Prostate gland (tissue), 2 donors: ENCODE results near the gene IQGAP1. TPM values are rescaled to one million over a fixed set of nuclear protein-coding genes. Genes with fewer than 3 reads are reported as not detected.
A peak's percentile ranks its signal among the peaks of the same experiment; 100 is the strongest.

Experiments used
- DNase-seq: peaks from one replicate; pipeline ENCODE4 v3.0.0-alpha.2; 2019; ENCODE audit warnings: low spot score
- H3K27ac ChIP-seq, 2 donors: fragments of 200-600 bp; sonication (generic); 2 replicates each; pipeline ENCODE4 v1.5.1; 2017 to 2019
- H3K27me3 ChIP-seq: fragments of 200-600 bp; sonication (generic); replicated peaks from 2 replicates; pipeline ENCODE4 v1.5.1; 2019; ENCODE audit not compliant: insufficient read depth
- H3K36me3 ChIP-seq, 2 donors: fragments of 200-600 bp; sonication (generic); 1 replicate in 1 of 2; 2 replicates in 1 of 2; pipeline versions ENCODE4 v1.5.1 to v1.8.1; 2017 to 2019
- H3K4me1 ChIP-seq: fragments of 200-600 bp; sonication (generic); replicated peaks from 2 replicates; pipeline ENCODE4 v1.5.1; 2019
- H3K4me3 ChIP-seq, 2 donors: fragments of 200-600 bp; sonication (generic); 2 replicates each; pipeline ENCODE4 v1.5.1; 2017 to 2019
- H3K9me3 ChIP-seq: fragments of 200-600 bp; sonication (generic); 2 replicates; pipeline ENCODE4 v1.5.1; 2017
- POLR2A ChIP-seq: fragments of 450-650 bp; IDR thresholded peaks from one replicate; pipeline ENCODE4 v1.6.1; 2016; ENCODE audit warnings: antibody characterized with exemption, mild to moderate bottlenecking
- POLR2AphosphoS5 ChIP-seq: sonication (generic); formaldehyde crosslinking; IDR thresholded peaks from one replicate; pipeline ENCODE4 v1.6.1; 2017; ENCODE audit warnings: antibody characterized with exemption
- WGBS: methylation state at CpG from one replicate; pipeline ENCODE4 v1.1.5; 2018; 5-methylcytosine and 5-hydroxymethylcytosine counted together
- intact Hi-C: fragments of 100-400 bp; cut with DNase I; formaldehyde crosslinking; loops from one replicate; pipeline ENCODE4 v1.14.2; 2022
- total RNA-seq, 2 donors: library from RNA; depleted of rRNA; stranded (reverse); fragments of >200 nt; gene quantifications; one replicate each; pipeline ENCODE4 v1.1.0, GENCODE V29; 2016
- TF ChIP-seq, protein P1 (sequence below), 4 experiments: fragments of 200-600 bp in 2 of 4; fragments of 450-650 bp in 2 of 4; sonication (generic) in 2 of 4; IDR thresholded peaks; 1 replicate in 3 of 4; 2 replicates in 1 of 4; pipeline ENCODE4 v1.5.1; 2016 to 2019; ENCODE audit warnings: antibody characterized with exemption in 4 of 4, mild to moderate bottlenecking in 2 of 4, moderate library complexity in 2 of 4

IQGAP1 gene
- total RNA-seq, 2 donors from 2014 or later, result 131 to 155 TPM

DNA sequence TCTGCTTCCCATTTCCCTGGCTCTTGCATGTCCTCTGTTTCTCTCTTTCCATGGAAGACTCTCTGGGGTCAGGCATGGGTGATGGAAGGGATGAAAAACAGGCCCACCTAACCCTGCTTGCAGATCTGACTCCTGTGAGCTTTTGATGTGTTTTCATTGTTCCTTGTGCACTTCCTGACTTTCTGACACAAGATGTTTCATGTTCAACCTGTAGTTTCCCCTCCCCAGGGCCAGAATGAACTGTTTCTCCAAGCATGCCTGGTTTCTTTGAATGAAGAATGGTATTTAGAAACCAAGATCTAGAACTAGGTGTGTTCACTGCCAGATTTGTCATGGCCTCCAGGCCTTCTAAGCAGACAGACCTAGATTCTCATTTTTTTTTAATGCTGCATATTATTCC, 105.6 kb downstream of the IQGAP1 start:
- Histone ChIP-seq H3K4me3 (no peak overlapping the region), H3K27ac (no peak overlapping the region), H3K9me3 (no peaks in the 10 kb centered on the region), H3K4me1 (peaks cover 6% of the 10 kb centered on the region), H3K36me3 (peaks cover 0 to 16% of the 10 kb centered on the region in 2 donors), H3K27me3 (no peaks in the 10 kb centered on the region)
- DNase-seq, result no peak
- intact Hi-C loops, result no loop called here
- TF ChIP-seq POLR2A (no peak), POLR2AphosphoS5 (no peak)
- TF ChIP-seq, protein P1, sequence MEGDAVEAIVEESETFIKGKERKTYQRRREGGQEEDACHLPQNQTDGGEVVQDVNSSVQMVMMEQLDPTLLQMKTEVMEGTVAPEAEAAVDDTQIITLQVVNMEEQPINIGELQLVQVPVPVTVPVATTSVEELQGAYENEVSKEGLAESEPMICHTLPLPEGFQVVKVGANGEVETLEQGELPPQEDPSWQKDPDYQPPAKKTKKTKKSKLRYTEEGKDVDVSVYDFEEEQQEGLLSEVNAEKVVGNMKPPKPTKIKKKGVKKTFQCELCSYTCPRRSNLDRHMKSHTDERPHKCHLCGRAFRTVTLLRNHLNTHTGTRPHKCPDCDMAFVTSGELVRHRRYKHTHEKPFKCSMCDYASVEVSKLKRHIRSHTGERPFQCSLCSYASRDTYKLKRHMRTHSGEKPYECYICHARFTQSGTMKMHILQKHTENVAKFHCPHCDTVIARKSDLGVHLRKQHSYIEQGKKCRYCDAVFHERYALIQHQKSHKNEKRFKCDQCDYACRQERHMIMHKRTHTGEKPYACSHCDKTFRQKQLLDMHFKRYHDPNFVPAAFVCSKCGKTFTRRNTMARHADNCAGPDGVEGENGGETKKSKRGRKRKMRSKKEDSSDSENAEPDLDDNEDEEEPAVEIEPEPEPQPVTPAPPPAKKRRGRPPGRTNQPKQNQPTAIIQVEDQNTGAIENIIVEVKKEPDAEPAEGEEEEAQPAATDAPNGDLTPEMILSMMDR (IDR thresholded peaks at IDR 0.05), result no peak

DNA sequence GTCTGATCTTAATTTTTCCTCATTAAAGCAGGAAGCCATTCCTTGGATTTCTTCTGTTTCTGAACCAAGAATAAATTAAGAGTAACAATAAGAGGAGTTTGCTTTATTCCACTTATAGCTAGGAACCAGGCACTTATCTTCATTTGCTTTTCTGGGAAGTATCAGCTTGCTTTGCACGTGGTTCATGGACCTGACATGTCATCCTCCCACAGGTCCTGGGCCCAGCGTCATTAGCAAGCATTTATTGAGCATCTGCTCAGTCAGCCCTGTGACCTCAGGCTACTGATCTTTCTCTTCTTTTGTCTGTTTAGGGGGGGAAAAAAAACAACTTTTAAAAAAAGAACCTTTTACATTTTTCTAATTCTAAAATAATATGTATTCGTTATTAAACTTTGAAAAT, 107.0 kb downstream of the IQGAP1 start:
- Histone ChIP-seq H3K4me1 (peaks cover 6% of the 10 kb centered on the region), H3K27me3 (no peaks in the 10 kb centered on the region), H3K9me3 (no peaks in the 10 kb centered on the region), H3K4me3 (no peak overlapping the region), H3K27ac (no peak overlapping the region), H3K36me3 (peaks cover 0 to 16% of the 10 kb centered on the region in 2 donors)
- DNase-seq, result no peak
- WGBS, result 79% methylated on average over 3 of the region's 3 CpGs
- TF ChIP-seq POLR2AphosphoS5, result no peak
- TF ChIP-seq POLR2A, result no peak
- TF ChIP-seq, protein P1 (IDR thresholded peaks at IDR 0.05), result no peak
- intact Hi-C loops, result no loop called here

DNA sequence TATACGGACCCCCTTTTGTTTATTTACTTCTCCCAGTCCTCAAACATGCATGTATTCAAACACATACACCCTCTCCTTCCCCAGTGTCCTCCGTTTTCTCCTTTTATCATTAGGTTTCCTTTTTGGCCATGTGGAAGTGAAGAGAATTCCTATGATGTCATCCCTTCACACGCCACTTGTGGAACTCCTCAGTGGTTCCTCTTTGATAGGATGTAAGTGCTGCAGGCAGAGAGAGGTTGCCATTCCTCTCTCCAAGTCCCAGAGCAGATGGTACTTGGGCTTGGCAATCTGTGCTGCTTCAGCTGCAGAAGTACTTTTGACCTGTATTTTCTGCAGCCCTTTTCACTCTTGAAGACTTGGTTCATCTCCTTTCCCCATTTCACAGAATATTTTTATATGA, 108.7 kb downstream of the IQGAP1 start:
- no peak for DNase-seq
- intact Hi-C loops, result no loop called here
- peaks cover 6% of the 10 kb centered on the region for H3K4me1 ChIP-seq
- H3K4me3 ChIP-seq, result no peak overlapping the region
- no peak for TF ChIP-seq POLR2AphosphoS5
- TF ChIP-seq, protein P1 (IDR thresholded peaks at IDR 0.05), result no peak
- TF ChIP-seq POLR2A, result no peak
- H3K36me3 ChIP-seq, result peaks cover 0 to 10% of the 10 kb centered on the region in 2 donors
- no peaks in the 10 kb centered on the region for H3K27me3 ChIP-seq
- WGBS, result 53% methylated on average over 3 of the region's 3 CpGs
- no peak overlapping the region for H3K27ac ChIP-seq
- H3K9me3 ChIP-seq, result no peaks in the 10 kb centered on the region

- H3K27ac ChIP-seq, result peak overlapping the region in 1 of 2 donors; percentile 11
- intact Hi-C loops, result no loop called here
- 59% methylated on average over 3 of the region's 3 CpGs for WGBS
- H3K9me3 ChIP-seq, result no peaks in the 10 kb centered on the region
- H3K36me3 ChIP-seq, result peaks cover 0 to 4% of the 10 kb centered on the region in 2 donors
- no peaks in the 10 kb centered on the region for H3K27me3 ChIP-seq
- TF ChIP-seq, protein P1 (IDR thresholded peaks at IDR 0.05), result no peak
- no peak for TF ChIP-seq POLR2AphosphoS5
- TF ChIP-seq POLR2A, result no peak
- no peak for DNase-seq
- H3K4me1 ChIP-seq, result peaks cover 6% of the 10 kb centered on the region
- no peak overlapping the region for H3K4me3 ChIP-seq
Observed at GRCh38 chr15:90497376-90497775, 109.3 kb downstream of the IQGAP1 start.

GRCh38 chr15:90497912-90498311, 109.9 kb downstream of the IQGAP1 start:
- peaks cover 6% of the 10 kb centered on the region for H3K4me1 ChIP-seq
- peak; percentile 77 for DNase-seq
- TF ChIP-seq, protein P1 (IDR thresholded peaks at IDR 0.05), result no peak
- TF ChIP-seq POLR2AphosphoS5, result peak; percentile 37
- no peak overlapping the region for H3K27ac ChIP-seq
- H3K9me3 ChIP-seq, result no peaks in the 10 kb centered on the region
- no peak overlapping the region for H3K4me3 ChIP-seq
- intact Hi-C loops, result no loop called here
- H3K27me3 ChIP-seq, result no peaks in the 10 kb centered on the region
- 36% methylated on average over 6 of the region's 6 CpGs for WGBS
- H3K36me3 ChIP-seq, result no peaks in the 10 kb centered on the region
